ENCODE data around the gene MGARP. TPM values are rescaled to one million over a fixed set of nuclear protein-coding genes. Genes with fewer than 3 reads are reported as not detected.

Gene MGARP
- total RNA-seq, 4 donors from 2014 or later: 0.29 to 0.65 (median 0.38) TPM; not detected in 1

DNA sequence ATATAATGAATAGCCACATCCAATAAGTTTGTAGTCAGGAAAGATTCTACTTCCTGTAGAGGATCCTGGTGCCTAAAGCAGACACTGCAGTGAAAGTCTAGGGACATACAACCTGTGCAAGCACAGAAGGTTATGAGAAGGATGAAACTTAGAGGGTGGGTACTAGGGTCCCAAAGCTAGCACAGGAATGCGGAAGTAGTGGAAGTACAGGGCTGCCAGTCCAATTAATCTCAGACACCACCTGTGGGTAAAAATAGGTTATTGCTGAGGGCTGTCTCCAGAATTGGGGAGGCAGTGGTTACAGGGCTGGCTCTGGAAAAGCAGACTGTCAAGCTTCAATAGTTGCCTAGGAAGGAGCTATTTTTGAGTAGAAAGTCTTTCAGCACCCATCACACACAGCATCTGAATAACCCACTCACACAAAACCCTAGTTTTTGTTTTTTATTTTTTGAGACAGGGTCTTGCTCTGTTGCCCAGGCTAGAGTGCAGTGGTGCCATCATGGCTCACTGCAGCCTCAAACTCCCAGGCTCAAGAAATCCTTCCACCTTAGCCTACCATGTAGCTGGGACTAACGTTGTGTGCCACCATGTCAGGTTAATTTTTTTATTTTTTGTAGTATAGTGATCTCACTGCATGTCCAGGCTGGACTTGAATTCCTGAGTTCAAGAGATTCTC, 52.2 kb downstream of the MGARP start:
- no peak for ATAC-seq
- Histone ChIP-seq H3K4me1 (no peaks in the 10 kb centered on the region), H3K27me3 (no peaks in the 10 kb centered on the region), H3K27ac (no peak overlapping the region), H3K9me3 (no peaks in the 10 kb centered on the region), H3K36me3 (no peaks in the 10 kb centered on the region), H3K4me3 (no peak overlapping the region)
- DNase-seq: no peak
- intact Hi-C loops (cut with DNase I; ENCODE audit: low total_unique reads): loop anchor here (2.0 to 5.0 kb wide), 2 partner anchors 46 to 67 kb away; no protein-coding TSS in a partner anchor
- TF ChIP-seq, protein P1, sequence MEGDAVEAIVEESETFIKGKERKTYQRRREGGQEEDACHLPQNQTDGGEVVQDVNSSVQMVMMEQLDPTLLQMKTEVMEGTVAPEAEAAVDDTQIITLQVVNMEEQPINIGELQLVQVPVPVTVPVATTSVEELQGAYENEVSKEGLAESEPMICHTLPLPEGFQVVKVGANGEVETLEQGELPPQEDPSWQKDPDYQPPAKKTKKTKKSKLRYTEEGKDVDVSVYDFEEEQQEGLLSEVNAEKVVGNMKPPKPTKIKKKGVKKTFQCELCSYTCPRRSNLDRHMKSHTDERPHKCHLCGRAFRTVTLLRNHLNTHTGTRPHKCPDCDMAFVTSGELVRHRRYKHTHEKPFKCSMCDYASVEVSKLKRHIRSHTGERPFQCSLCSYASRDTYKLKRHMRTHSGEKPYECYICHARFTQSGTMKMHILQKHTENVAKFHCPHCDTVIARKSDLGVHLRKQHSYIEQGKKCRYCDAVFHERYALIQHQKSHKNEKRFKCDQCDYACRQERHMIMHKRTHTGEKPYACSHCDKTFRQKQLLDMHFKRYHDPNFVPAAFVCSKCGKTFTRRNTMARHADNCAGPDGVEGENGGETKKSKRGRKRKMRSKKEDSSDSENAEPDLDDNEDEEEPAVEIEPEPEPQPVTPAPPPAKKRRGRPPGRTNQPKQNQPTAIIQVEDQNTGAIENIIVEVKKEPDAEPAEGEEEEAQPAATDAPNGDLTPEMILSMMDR (IDR thresholded peaks at IDR 0.05 in 4 of 5, conservative IDR thresholded peaks at IDR 0.05 in 1 of 5): no peak
- TF ChIP-seq POLR2A (IDR thresholded peaks at IDR 0.05): no peak
- in situ Hi-C loops (cut with MboI; ENCODE audit: low sequenced_read_pairs in 4 of 4): loop anchor here in 1 of 4 donors (10.0 kb wide), 1 partner anchor 67 kb away; no protein-coding TSS in a partner anchor

DNA sequence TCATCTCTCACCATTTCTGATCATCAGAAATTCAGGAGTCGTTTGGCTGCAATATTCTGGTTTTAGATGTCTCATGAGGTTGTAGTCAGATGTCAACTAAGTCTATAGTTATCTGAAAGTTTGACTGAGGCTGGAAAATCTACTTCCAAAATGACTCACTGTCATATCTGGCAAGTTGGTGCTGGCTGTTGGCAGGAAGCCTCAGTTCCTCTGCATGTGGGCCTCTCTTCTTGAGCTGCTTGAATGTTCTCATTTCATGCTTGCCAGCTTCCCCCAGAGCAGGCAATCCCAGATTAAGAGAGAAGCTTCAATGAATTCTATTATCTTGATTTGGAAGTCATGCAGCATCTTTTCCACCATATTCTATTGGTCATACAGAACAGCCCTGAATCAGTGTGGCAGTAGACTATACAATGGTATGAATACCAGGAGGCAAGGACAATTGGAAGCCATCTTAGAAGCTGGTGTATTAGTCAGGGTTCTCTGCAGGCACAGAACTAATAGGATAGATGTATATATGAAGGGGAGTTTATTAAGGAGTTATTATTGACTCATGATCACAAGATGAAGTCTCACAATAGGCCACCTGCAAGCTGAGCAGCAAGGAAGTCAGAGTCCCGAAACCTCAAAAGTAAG, 56.2 kb downstream of the MGARP start:
- in situ Hi-C loops (cut with MboI; ENCODE audit: low sequenced_read_pairs in 4 of 4): loop anchor here in 1 of 4 donors (10.0 kb wide), 1 partner anchor 71 kb away; no protein-coding TSS in a partner anchor
- Histone ChIP-seq H3K4me1 (no peaks in the 10 kb centered on the region), H3K9me3 (no peaks in the 10 kb centered on the region), H3K4me3 (no peak overlapping the region), H3K27me3 (no peaks in the 10 kb centered on the region), H3K27ac (no peak overlapping the region), H3K36me3 (no peaks in the 10 kb centered on the region)
- DNase-seq (peak in 1 of 2 donors; percentile 54), ATAC-seq (no peak)
- intact Hi-C loops (cut with DNase I; ENCODE audit: low total_unique reads): no loop called here
- no peak for TF ChIP-seq POLR2A (IDR thresholded peaks at IDR 0.05)
- TF ChIP-seq, protein P1 (IDR thresholded peaks at IDR 0.05 in 4 of 5, conservative IDR thresholded peaks at IDR 0.05 in 1 of 5): no peak

DNA sequence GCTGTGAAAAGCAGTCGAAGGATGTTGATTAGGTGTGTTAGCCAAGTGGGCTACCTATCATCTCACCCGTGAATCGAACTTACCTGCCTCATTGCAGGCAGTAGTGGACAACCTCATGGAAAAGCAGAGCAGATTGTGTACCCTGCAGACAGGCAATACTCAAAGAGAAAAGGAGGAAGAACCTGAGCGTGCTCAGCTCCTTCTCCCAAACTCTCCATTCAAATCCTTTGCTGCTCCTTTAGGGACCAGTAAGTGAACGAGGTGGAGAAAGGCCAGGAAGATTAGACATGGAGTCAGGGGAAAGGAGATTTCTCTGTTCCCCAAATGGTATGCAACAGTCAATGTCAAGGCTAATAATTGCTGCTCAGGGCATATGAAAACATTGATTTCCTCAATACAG, 57.8 kb downstream of the MGARP start:
- Histone ChIP-seq H3K27me3 (no peaks in the 10 kb centered on the region), H3K36me3 (no peaks in the 10 kb centered on the region), H3K4me3 (no peak overlapping the region), H3K4me1 (no peaks in the 10 kb centered on the region), H3K27ac (no peak overlapping the region), H3K9me3 (no peaks in the 10 kb centered on the region)
- DNase-seq (no peak), ATAC-seq (no peak)
- intact Hi-C loops (cut with DNase I; ENCODE audit: low total_unique reads): no loop called here
- TF ChIP-seq, protein P1 (IDR thresholded peaks at IDR 0.05 in 4 of 5, conservative IDR thresholded peaks at IDR 0.05 in 1 of 5): no peak
- TF ChIP-seq POLR2A (IDR thresholded peaks at IDR 0.05): no peak
- in situ Hi-C loops (cut with MboI; ENCODE audit: low sequenced_read_pairs in 4 of 4): loop anchor here in 1 of 4 donors (10.0 kb wide), 1 partner anchor 73 kb away; no protein-coding TSS in a partner anchor

DNA sequence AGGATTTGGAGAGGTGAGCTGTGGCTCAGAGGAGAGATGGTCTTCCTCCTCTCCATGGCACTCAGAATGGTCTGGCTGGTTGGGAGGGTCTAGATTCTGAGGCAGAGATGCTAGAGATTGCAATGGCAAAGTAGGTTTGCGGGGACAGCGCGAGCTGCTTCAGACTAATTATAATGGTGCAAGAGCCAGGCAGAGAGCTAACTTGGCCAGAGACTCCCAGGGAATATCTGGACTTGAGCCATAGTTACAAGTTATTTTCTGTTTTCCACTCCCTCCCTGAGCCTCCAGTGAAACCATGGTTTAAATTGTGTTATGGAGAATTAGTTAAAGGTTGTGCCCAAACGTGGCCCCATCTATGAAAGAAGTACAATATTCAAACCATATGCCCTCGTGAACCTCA, 58.3 kb downstream of the MGARP start:
- in situ Hi-C loops (cut with MboI; ENCODE audit: low sequenced_read_pairs in 4 of 4): loop anchor here in 1 of 4 donors (10.0 kb wide), 1 partner anchor 73 kb away; no protein-coding TSS in a partner anchor
- Histone ChIP-seq H3K9me3 (no peaks in the 10 kb centered on the region), H3K4me1 (no peaks in the 10 kb centered on the region), H3K4me3 (no peak overlapping the region), H3K27me3 (no peaks in the 10 kb centered on the region), H3K27ac (no peak overlapping the region), H3K36me3 (no peaks in the 10 kb centered on the region)
- intact Hi-C loops (cut with DNase I; ENCODE audit: low total_unique reads): no loop called here
- no peak for DNase-seq
- no peak for TF ChIP-seq POLR2A (IDR thresholded peaks at IDR 0.05)
- TF ChIP-seq, protein P1 (IDR thresholded peaks at IDR 0.05 in 4 of 5, conservative IDR thresholded peaks at IDR 0.05 in 1 of 5): no peak
- peak in 1 of 2 donors; percentile 45 for ATAC-seq
